Measurements from ENCODE around the gene PLCD3.

The PLCD3 gene

GRCh38 chr17:45117848-45118646 is 14.3 kb downstream of the PLCD3 start:
- DNase-seq (ENCODE audit: low read depth), result no peak

- no peak for DNase-seq (ENCODE audit: low read depth)
Measured at GRCh38 chr17:45117334-45117733, 15.0 kb downstream of the PLCD3 start.

- no peak for DNase-seq (ENCODE audit: low read depth)
Measured at GRCh38 chr17:45116434-45117016, 15.8 kb downstream of the PLCD3 start.

- no peak for DNase-seq (ENCODE audit: low read depth)
Measured at GRCh38 chr17:45115871-45116270, 16.4 kb downstream of the PLCD3 start.

- DNase-seq (ENCODE audit: low read depth), result no peak
Measured at GRCh38 chr17:45115015-45115625, 17.2 kb downstream of the PLCD3 start.

- no peak for DNase-seq (ENCODE audit: low read depth)
Measured at GRCh38 chr17:45114117-45114932, 18.0 kb downstream of the PLCD3 start.

GRCh38 chr17:45113424-45113754 is 18.9 kb downstream of the PLCD3 start:
- no peak for DNase-seq (ENCODE audit: low read depth)

- no peak for DNase-seq (ENCODE audit: low read depth)
Measured at GRCh38 chr17:45112559-45113423, 19.5 kb downstream of the PLCD3 start.

- no peak for DNase-seq (ENCODE audit: low read depth)
Measured at GRCh38 chr17:45111850-45112249, 20.5 kb downstream of the PLCD3 start.

- no peak for DNase-seq (ENCODE audit: low read depth)
Measured at GRCh38 chr17:45110676-45111611, 21.4 kb downstream of the PLCD3 start.

GRCh38 chr17:45108595-45109521 is 23.5 kb downstream of the PLCD3 start:
- DNase-seq (ENCODE audit: low read depth), result no peak

- no peak for DNase-seq (ENCODE audit: low read depth)
Measured at GRCh38 chr17:45108051-45108450, 24.3 kb downstream of the PLCD3 start.

GRCh38 chr17:45107293-45108010 is 24.9 kb downstream of the PLCD3 start:
- no peak for DNase-seq (ENCODE audit: low read depth)

GRCh38 chr17:45106582-45106981 is 25.7 kb downstream of the PLCD3 start:
- DNase-seq (ENCODE audit: low read depth), result no peak

- DNase-seq (ENCODE audit: low read depth), result no peak
Measured at GRCh38 chr17:45106096-45106495, 26.2 kb downstream of the PLCD3 start.

- no peak for DNase-seq (ENCODE audit: low read depth)
Measured at GRCh38 chr17:45104907-45105624, 27.2 kb downstream of the PLCD3 start.

GRCh38 chr17:45104497-45104896 is 27.8 kb downstream of the PLCD3 start:
- no peak for DNase-seq (ENCODE audit: low read depth)

- no peak for DNase-seq (ENCODE audit: low read depth)
Measured at GRCh38 chr17:45104029-45104428, 28.3 kb downstream of the PLCD3 start.
